LNCaP clone FGC (cell line): ENCODE measurements around the gene EOGT.

Experiments used
- DNase-seq: peaks from one replicate; pipeline ENCODE4 v3.0.0-alpha.2; 2011; ENCODE audit warnings: low read depth
- H3K4me3 ChIP-seq: 2 replicates; pipeline ENCODE4 v1.5.1; 2011; ENCODE audit warnings: mild to moderate bottlenecking, low read depth, low read length, control low read depth
- TF ChIP-seq, protein P1 (sequence below): IDR thresholded peaks from 2 replicates; pipeline ENCODE4 v1.5.1; 2012; ENCODE audit warnings: mild to moderate bottlenecking; ENCODE audit not compliant: control insufficient read depth, insufficient read depth; ENCODE audit errors: extremely low read depth

The EOGT gene

GRCh38 chr3:68972358-68972979 is 41.0 kb downstream of the EOGT start:
- TF ChIP-seq, protein P1, sequence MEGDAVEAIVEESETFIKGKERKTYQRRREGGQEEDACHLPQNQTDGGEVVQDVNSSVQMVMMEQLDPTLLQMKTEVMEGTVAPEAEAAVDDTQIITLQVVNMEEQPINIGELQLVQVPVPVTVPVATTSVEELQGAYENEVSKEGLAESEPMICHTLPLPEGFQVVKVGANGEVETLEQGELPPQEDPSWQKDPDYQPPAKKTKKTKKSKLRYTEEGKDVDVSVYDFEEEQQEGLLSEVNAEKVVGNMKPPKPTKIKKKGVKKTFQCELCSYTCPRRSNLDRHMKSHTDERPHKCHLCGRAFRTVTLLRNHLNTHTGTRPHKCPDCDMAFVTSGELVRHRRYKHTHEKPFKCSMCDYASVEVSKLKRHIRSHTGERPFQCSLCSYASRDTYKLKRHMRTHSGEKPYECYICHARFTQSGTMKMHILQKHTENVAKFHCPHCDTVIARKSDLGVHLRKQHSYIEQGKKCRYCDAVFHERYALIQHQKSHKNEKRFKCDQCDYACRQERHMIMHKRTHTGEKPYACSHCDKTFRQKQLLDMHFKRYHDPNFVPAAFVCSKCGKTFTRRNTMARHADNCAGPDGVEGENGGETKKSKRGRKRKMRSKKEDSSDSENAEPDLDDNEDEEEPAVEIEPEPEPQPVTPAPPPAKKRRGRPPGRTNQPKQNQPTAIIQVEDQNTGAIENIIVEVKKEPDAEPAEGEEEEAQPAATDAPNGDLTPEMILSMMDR, result peak; percentile 95
- no peak overlapping the region for H3K4me3 ChIP-seq
- DNase-seq, result no peak

GRCh38 chr3:68964694-68965093 is 48.8 kb downstream of the EOGT start:
- TF ChIP-seq, protein P1, result no peak
- H3K4me3 ChIP-seq, result no peak overlapping the region
- DNase-seq, result no peak

GRCh38 chr3:68963891-68964290 is 49.6 kb downstream of the EOGT start:
- H3K4me3 ChIP-seq, result no peak overlapping the region
- DNase-seq, result no peak
- TF ChIP-seq, protein P1, result no peak

DNA sequence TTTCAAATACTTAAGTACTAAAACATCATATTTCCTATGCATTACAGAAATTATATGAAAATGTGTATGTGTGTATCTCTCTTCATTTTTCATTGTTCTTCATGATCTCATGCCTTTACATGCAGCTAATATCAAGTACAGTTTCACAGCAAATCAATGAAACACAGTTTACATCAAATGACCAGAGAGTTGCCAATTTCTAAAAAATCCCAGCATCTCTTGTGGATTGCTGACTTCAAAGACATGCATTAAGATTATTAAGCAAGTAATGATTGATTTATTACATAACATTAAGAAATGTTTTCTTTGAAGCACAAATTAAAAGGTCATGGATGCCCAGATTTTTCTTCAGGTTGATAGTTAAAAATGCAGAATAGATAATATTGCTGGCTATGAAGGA is 50.1 kb downstream of the EOGT start:
- no peak overlapping the region for H3K4me3 ChIP-seq
- TF ChIP-seq, protein P1, result no peak
- DNase-seq, result no peak

DNA sequence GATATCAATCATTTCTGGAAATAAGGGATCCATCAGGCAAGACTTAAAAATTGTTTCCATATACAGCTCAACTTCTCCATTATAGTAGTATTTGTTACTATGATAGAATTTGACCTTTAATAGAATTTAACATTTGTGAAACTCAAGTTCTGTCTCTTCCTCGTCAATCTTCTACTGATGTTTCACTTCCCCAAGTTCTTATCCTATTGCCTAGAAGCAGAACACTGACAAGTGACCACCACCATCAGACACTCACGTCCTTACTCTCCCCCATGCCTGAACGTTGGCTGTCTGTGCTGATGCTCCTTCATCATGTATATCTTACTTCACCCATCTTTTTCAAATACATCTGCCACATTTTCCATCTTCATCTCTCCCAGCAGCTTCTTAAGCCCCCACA is 54.6 kb downstream of the EOGT start:
- H3K4me3 ChIP-seq, result no peak overlapping the region
- TF ChIP-seq, protein P1, result no peak
- no peak for DNase-seq

GRCh38 chr3:68957895-68958294 is 55.6 kb downstream of the EOGT start:
- no peak overlapping the region for H3K4me3 ChIP-seq
- DNase-seq, result no peak
- TF ChIP-seq, protein P1, result no peak

DNA sequence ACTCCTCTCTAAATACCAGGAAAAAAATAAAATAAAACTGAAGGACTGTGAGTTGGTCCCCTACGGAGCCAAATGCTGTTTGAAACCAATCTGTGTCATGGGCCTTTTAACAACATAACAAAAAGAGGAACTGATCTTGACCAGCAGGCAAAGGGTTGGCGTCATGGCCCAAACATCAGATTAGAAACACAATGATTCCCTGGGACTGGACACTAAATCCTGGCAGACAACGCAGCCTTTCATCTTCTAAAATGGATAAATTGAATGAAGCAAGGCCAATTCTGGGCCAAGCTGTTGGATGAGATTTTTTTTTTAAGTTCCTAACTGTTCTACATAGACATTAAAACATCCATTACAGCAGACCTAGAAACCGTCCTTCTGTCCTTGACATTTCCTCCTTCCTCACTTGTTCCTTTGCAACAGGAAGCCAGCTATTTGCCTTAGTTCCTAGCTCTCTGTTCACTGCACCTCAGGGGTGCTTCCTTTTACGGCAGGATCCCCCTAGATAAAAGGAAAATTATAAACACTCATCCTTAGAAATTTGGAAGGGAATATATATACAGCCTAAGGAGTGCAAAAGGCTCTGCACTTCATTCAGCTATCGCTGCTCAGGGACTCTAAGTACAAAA is 59.6 kb downstream of the EOGT start:
- no peak overlapping the region for H3K4me3 ChIP-seq
- TF ChIP-seq, protein P1, result no peak
- DNase-seq, result no peak
